H1 (cell line): ENCODE results near the gene CCDC88A. TPM values are rescaled to one million over a fixed set of nuclear protein-coding genes. Genes with fewer than 3 reads are reported as not detected.

Experiments
- CTCF ChIA-PET: fragments of 300-600 bp; sonication (Branson Sonifier 250); formaldehyde crosslinking; loops from one replicate; lab custom pipeline; 2021; ENCODE audit not compliant: partially characterized antibody; lab: Charles Lee
- POLR2A ChIA-PET: fragments of 300-600 bp; sonication (Branson Sonifier 250); formaldehyde crosslinking; loops from one replicate; lab custom pipeline; 2021; ENCODE audit warnings: inconsistent platforms; ENCODE audit not compliant: partially characterized antibody; lab: Charles Lee
- DNase-seq, 2 experiments: peaks; one replicate each; pipeline versions ENCODE4 v3.0.0 to v3.0.0-alpha.2; 2010 to 2022; ENCODE audit warnings: low spot score in 2 of 2, low read depth in 1 of 2, mixed read lengths in 1 of 2
- FAIRE-seq: peaks from 2 replicates; lab custom pipeline; 2011; peaks lifted over from hg19 to GRCh38; lab: Jason Lieb, UNC
- H2AFZ ChIP-seq: 2 replicates; pipeline ENCODE4 v1.8.1; 2012; ENCODE audit warnings: low read length, inconsistent platforms
- H2AK5ac ChIP-seq: 2 replicates; pipeline ENCODE4 v1.6.1; 2013; ENCODE audit warnings: low read depth, low read length
- H2BK120ac ChIP-seq: replicated peaks from 2 replicates; pipeline ENCODE3; 2013; ENCODE audit warnings: low read depth, low read length, inconsistent platforms
- H2BK12ac ChIP-seq: 2 replicates; pipeline ENCODE4 v1.6.1; 2013; ENCODE audit warnings: low read depth, low read length
- H2BK15ac ChIP-seq: 2 replicates; pipeline ENCODE4 v1.6.1; 2013; ENCODE audit warnings: low read length
- H2BK20ac ChIP-seq: 2 replicates; pipeline ENCODE4 v1.6.1; 2013; ENCODE audit warnings: low read length
- H2BK5ac ChIP-seq: 2 replicates; pipeline ENCODE4 v1.6.1; 2013; ENCODE audit warnings: low read depth, low read length
- H3K14ac ChIP-seq: 2 replicates; pipeline ENCODE4 v1.6.1; 2013; ENCODE audit warnings: inconsistent platforms; ENCODE audit not compliant: insufficient read length
- H3K18ac ChIP-seq: 2 replicates; pipeline ENCODE4 v1.6.1; 2013; ENCODE audit warnings: low read length; ENCODE audit errors: extremely low read depth
- H3K23ac ChIP-seq: 2 replicates; pipeline ENCODE4 v1.6.1; 2013; ENCODE audit warnings: inconsistent platforms; ENCODE audit not compliant: insufficient read length
- H3K23me2 ChIP-seq: 2 replicates; pipeline ENCODE4 v1.6.1; 2013; ENCODE audit warnings: low read depth, low read length
- H3K27ac ChIP-seq: 2 replicates; pipeline ENCODE4 v1.6.1; 2011; ENCODE audit warnings: low read depth, low read length, inconsistent platforms
- H3K27me3 ChIP-seq, 4 experiments: replicated peaks in 1 of 4; 1 replicate in 1 of 4; 2 replicates in 3 of 4; pipeline versions ENCODE4 v1.6.1 to v1.8.1; 2011 to 2013; ENCODE audit warnings: low read length in 3 of 4, mild to moderate bottlenecking in 3 of 4, inconsistent platforms in 2 of 4, mixed read lengths in 2 of 4, moderate library complexity in 1 of 4; ENCODE audit not compliant: control insufficient read depth in 3 of 4, insufficient read depth in 3 of 4; ENCODE audit errors: extremely low read depth in 1 of 4
- H3K36me3 ChIP-seq, 4 experiments: 2 replicates each; pipeline versions ENCODE4 v1.6.1 to v1.8.1; 2011 to 2013; ENCODE audit warnings: mild to moderate bottlenecking in 4 of 4, low read length in 3 of 4, moderate library complexity in 2 of 4, control low read depth in 1 of 4, inconsistent platforms in 1 of 4; ENCODE audit not compliant: insufficient read depth in 4 of 4, control insufficient read depth in 2 of 4
- H3K4ac ChIP-seq: replicated peaks from 2 replicates; pipeline ENCODE3; 2013; ENCODE audit warnings: low read length, low read depth, mixed read lengths, inconsistent platforms; ENCODE audit not compliant: insufficient read length
- H3K4me1 ChIP-seq, 4 experiments: replicated peaks in 1 of 4; 1 replicate in 1 of 4; 2 replicates in 3 of 4; pipeline versions ENCODE4 v1.6.1 to v1.8.1; 2011 to 2013; ENCODE audit warnings: low read length in 3 of 4, inconsistent platforms in 2 of 4, mixed read lengths in 1 of 4; ENCODE audit not compliant: insufficient read depth in 4 of 4, control insufficient read depth in 3 of 4
- H3K4me2 ChIP-seq, 2 experiments: 2 replicates each; pipeline versions ENCODE4 v1.6.1 to v1.8.1; 2011 to 2013; ENCODE audit warnings: low read depth in 2 of 2, low read length in 2 of 2, control low read depth in 1 of 2, inconsistent platforms in 1 of 2, mild to moderate bottlenecking in 1 of 2; ENCODE audit not compliant: insufficient read depth in 1 of 2
- H3K4me3 ChIP-seq, 4 experiments: fragments of 200-600, 300-600 bp in 1 of 4; sonication (generic), shearing (Covaris generic), sonication (Bioruptor Twin) in 1 of 4; 2 replicates each; pipeline versions ENCODE4 v1.5.1 to v1.8.1; 2011 to 2016; ENCODE audit warnings: low read length in 4 of 4, low read depth in 3 of 4, control low read depth in 2 of 4, inconsistent platforms in 2 of 4, mild to moderate bottlenecking in 2 of 4, mixed read lengths in 1 of 4, moderate library complexity in 1 of 4; ENCODE audit not compliant: insufficient read depth in 2 of 4; ENCODE audit errors: extremely low read depth in 1 of 4
- H3K56ac ChIP-seq: replicated peaks from 2 replicates; pipeline ENCODE3; 2013; ENCODE audit warnings: low read depth, mild to moderate bottlenecking, mixed read lengths, low read length, inconsistent platforms; ENCODE audit not compliant: insufficient read length
- H3K79me1 ChIP-seq: 2 replicates; pipeline ENCODE4 v1.6.1; 2013; ENCODE audit warnings: low read depth, low read length, control low read depth
- H3K79me2 ChIP-seq, 2 experiments: 2 replicates each; pipeline versions ENCODE4 v1.6.1 to v1.8.1; 2012 to 2013; ENCODE audit warnings: low read length in 2 of 2, mild to moderate bottlenecking in 2 of 2, inconsistent platforms in 1 of 2; ENCODE audit not compliant: insufficient read depth in 2 of 2, control insufficient read depth in 1 of 2
- H3K9ac ChIP-seq, 4 experiments: replicated peaks in 1 of 4; 1 replicate in 1 of 4; 2 replicates in 3 of 4; pipeline versions ENCODE4 v1.6.1 to v1.8.1; 2011 to 2013; ENCODE audit warnings: low read depth in 3 of 4, low read length in 3 of 4, control low read depth in 2 of 4, mild to moderate bottlenecking in 2 of 4, moderate library complexity in 2 of 4, inconsistent platforms in 1 of 4; ENCODE audit errors: extremely low read depth in 1 of 4
- H3K9me3 ChIP-seq, 2 experiments: 2 replicates each; pipeline versions ENCODE4 v1.6.1 to v1.8.1; 2012 to 2013; ENCODE audit warnings: mild to moderate bottlenecking in 2 of 2, moderate library complexity in 2 of 2, control low read depth in 1 of 2, inconsistent platforms in 1 of 2, low read depth in 1 of 2, low read length in 1 of 2, mixed read lengths in 1 of 2; ENCODE audit not compliant: insufficient read depth in 2 of 2
- H4K20me1 ChIP-seq, 2 experiments: replicated peaks in 1 of 2; 2 replicates each; pipeline versions ENCODE3 to v1.8.1; 2011 to 2013; ENCODE audit warnings: inconsistent platforms in 2 of 2, low read length in 2 of 2, mild to moderate bottlenecking in 1 of 2; ENCODE audit not compliant: insufficient read depth in 2 of 2, control insufficient read depth in 1 of 2
- H4K5ac ChIP-seq: 2 replicates; pipeline ENCODE4 v1.6.1; 2013; ENCODE audit warnings: low read length, low read depth, mixed read lengths, inconsistent platforms; ENCODE audit not compliant: insufficient read length
- H4K8ac ChIP-seq: 2 replicates; pipeline ENCODE4 v1.8.0; 2013; ENCODE audit warnings: mild to moderate bottlenecking, moderate library complexity, low read length, inconsistent platforms; ENCODE audit not compliant: insufficient read depth; ENCODE audit errors: extremely low read depth
- H4K91ac ChIP-seq: replicated peaks from 2 replicates; pipeline ENCODE3; 2013; ENCODE audit warnings: low read length, mixed read lengths, inconsistent platforms; ENCODE audit not compliant: insufficient read length
- ATF3 ChIP-seq: IDR thresholded peaks from 2 replicates; pipeline ENCODE4 v1.6.1; 2011; ENCODE audit warnings: low read depth, mild to moderate bottlenecking, low read length; ENCODE audit not compliant: insufficient read depth
- BCL11A ChIP-seq, 2 experiments: IDR thresholded peaks; one replicate each; pipeline ENCODE4 v1.6.1; 2011; ENCODE audit warnings: low read depth in 2 of 2, low read length in 2 of 2, mild to moderate bottlenecking in 2 of 2
- BRCA1 ChIP-seq: IDR thresholded peaks from 2 replicates; pipeline ENCODE4 v1.6.1; 2012; ENCODE audit warnings: low read depth, low read length, improper control_type of control experiment
- CHD2 ChIP-seq: IDR thresholded peaks from 2 replicates; pipeline ENCODE4 v1.6.1; 2012; ENCODE audit warnings: low read length, improper control_type of control experiment
- RBBP5 ChIP-seq: IDR thresholded peaks from 2 replicates; pipeline ENCODE4 v1.7.1; 2012; ENCODE audit warnings: low read depth, mild to moderate bottlenecking, inconsistent platforms, low read length, moderate library complexity, borderline replicate concordance
- RNF2 ChIP-seq: fragments of 200-900, 300-1000 bp; sonication (generic); IDR thresholded peaks from 2 replicates; pipeline ENCODE4 v1.7.1; 2016; ENCODE audit warnings: borderline replicate concordance, low read depth, mild to moderate bottlenecking, antibody characterized with exemption, low read length; ENCODE audit not compliant: poor library complexity, severe bottlenecking; ENCODE audit errors: missing control alignments
- SIRT6 ChIP-seq: IDR thresholded peaks from one replicate; pipeline ENCODE4 v1.7.1; 2012; ENCODE audit warnings: low read length, inconsistent platforms
- SIX5 ChIP-seq: IDR thresholded peaks from 2 replicates; pipeline ENCODE4 v1.6.1; 2011; ENCODE audit warnings: mild to moderate bottlenecking, low read depth, low read length
- SRF ChIP-seq: IDR thresholded peaks from 2 replicates; pipeline ENCODE4 v1.6.1; 2011; ENCODE audit warnings: mild to moderate bottlenecking, low read depth, low read length, moderate library complexity
- TAF1 ChIP-seq: IDR thresholded peaks from 2 replicates; pipeline ENCODE4 v1.6.1; 2011; ENCODE audit warnings: mild to moderate bottlenecking, low read depth, low read length
- WGBS, 2 experiments: shearing (Covaris generic) in 1 of 2; methylation state at CpG; one replicate each; pipeline versions ENCODE4 v1.1.6 to v1.1.7; 2013 to 2015; ENCODE audit warnings: low lambda C conversion rate in 2 of 2, mixed read lengths in 2 of 2, inconsistent platforms in 1 of 2, low coverage in 1 of 2, missing lambda C conversion rate in 1 of 2; ENCODE audit not compliant: insufficient replicate concordance in 2 of 2, insufficient coverage in 1 of 2, insufficient read length in 1 of 2; ENCODE audit errors: extremely low coverage in 1 of 2, missing lambda C conversion rate in 1 of 2; 5-methylcytosine and 5-hydroxymethylcytosine counted together
- polyA plus RNA-seq, 7 experiments: library from polyadenylated mRNA; depleted of rRNA in 3 of 7; stranded (reverse) in 5 of 7; unstranded in 2 of 7; fragments of >200 nt in 5 of 7; fragments of 200-250 nt in 2 of 7; gene quantifications; 1 replicate in 5 of 7; 2 replicates in 1 of 7; 4 replicates in 1 of 7; pipeline versions ENCODE4 v1.2.1 to v1.2.3, GENCODE V29; 2011 to 2013; ENCODE audit warnings: missing spikeins in 2 of 7, mixed read lengths in 2 of 7
- total RNA-seq: library from RNA; stranded (reverse); fragmentation: NEBNext Ultra II Directional; extraction: Animal tissue kit (Norgen Biotek cat#: 25700); gene quantifications from 2 replicates; pipeline ENCODE4 v1.2.1, GENCODE V29; 2021
- TF ChIP-seq, protein P1 (sequence below): IDR thresholded peaks from 2 replicates; pipeline ENCODE4 v1.6.1; 2011; ENCODE audit warnings: low read length, improper control_type of control experiment

The CCDC88A gene
- total and polyA plus RNA-seq, 2 of the 8 experiments (the other 6 are each of a cell fraction or from before 2014, with no cell fraction given), result 27.0 to 98.0 TPM

GRCh38 chr2:55438391-55439100, 18.9 kb upstream of the CCDC88A start:
- Histone ChIP-seq H3K14ac (no peak overlapping the region), H3K23me2 (no peaks in the 10 kb centered on the region), H2BK12ac (no peak overlapping the region), H3K4me3 (no peak overlapping the region; a peak in 1 of 8 replicates), H2BK120ac (no peak overlapping the region), H4K20me1 (no peaks in the 10 kb centered on the region), H3K36me3 (no peaks in the 10 kb centered on the region), H3K4me1 (no peaks in the 10 kb centered on the region), H2AK5ac (no peak overlapping the region), H4K8ac (peak overlapping the region; percentile 5; the same call in 1 of the 2 replicates), H4K91ac (no peak overlapping the region), H3K79me1 (no peaks in the 10 kb centered on the region), H3K27me3 (no peaks in the 10 kb centered on the region), H3K4ac (no peak overlapping the region), H3K79me2 (no peaks in the 10 kb centered on the region), H3K9ac (no peak overlapping the region), H2BK20ac (no peak overlapping the region), H2AFZ (peak overlapping the region; percentile 88; the same call in 1 of the 2 replicates), H4K5ac (no peak overlapping the region), H3K9me3 (peaks cover 6 to 8% of the 10 kb centered on the region in 2 experiments; a peak in 3 of 4 replicates), H2BK15ac (no peak overlapping the region), H3K4me2 (no peak overlapping the region), H3K56ac (no peak overlapping the region), H3K27ac (no peak overlapping the region), H3K18ac (no peak overlapping the region), H3K23ac (no peak overlapping the region), H2BK5ac (no peak overlapping the region)
- CTCF ChIA-PET, result interaction anchor here (0.6 to 1.2 kb wide), 5 partner anchors 63 to 652 kb away, joined by 3 to 4 read pairs (median 3); no protein-coding TSS in a partner anchor
- POLR2A ChIA-PET, result interaction anchor here (0.8 kb wide), 1 partner anchor 81 kb away, joined by 4 read pairs; the partner anchor contains the start of gene CFAP36
- FAIRE-seq, result no peak
- DNase-seq, result no peak
- 89% methylated on average over 8 of the region's 8 CpGs; no CpG with 5 or more reads in 1 of the 2 experiments for WGBS, 2 experiments
- TF ChIP-seq, protein P1, sequence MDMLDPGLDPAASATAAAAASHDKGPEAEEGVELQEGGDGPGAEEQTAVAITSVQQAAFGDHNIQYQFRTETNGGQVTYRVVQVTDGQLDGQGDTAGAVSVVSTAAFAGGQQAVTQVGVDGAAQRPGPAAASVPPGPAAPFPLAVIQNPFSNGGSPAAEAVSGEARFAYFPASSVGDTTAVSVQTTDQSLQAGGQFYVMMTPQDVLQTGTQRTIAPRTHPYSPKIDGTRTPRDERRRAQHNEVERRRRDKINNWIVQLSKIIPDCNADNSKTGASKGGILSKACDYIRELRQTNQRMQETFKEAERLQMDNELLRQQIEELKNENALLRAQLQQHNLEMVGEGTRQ, result no peak
- TF ChIP-seq TAF1 (no peak), RBBP5 (no peak), RNF2 (no peak), BCL11A (IDR thresholded peaks at IDR 0.05; ENCODE audit: low read depth in 2 of 2, low read length in 2 of 2) (no peak), ATF3 (no peak), CHD2 (no peak), BRCA1 (no peak), SIRT6 (no peak), SIX5 (no peak), SRF (no peak)
